ENCODE results near the gene CFAP299.

CFAP299 gene

DNA sequence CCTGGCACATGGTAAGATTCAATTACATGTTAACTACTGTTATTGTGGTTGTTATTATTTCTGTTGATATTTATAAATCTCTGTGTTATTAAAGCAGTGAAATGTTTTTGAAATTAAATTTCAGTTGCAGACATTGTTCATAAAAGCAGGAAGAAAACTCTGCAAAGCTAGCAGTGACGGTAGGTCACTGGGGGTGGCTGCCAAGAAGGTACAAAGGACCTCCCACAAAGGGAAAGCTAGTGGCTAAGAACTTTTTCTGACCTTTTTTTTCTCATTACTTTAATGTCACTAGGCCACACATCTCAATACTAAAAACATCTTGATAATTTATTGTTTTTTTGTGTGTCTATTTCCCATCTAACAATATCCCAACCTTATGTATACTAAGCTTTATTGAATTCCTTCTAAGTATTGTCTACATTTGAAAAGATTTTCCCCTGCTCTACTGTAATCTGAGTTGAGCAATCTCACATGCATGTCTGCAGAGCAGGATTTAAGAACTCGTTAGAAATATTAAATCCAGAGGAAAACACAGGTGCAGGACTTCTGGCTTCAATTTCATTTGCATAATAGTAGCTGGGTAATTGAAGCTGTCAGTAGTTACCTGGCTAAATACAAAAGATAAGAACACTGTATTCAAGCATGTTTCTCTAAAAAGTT is 197.3 kb downstream of the CFAP299 start:
- no peak for DNase-seq

GRCh38 chr4:80535551-80535950 is 200.0 kb downstream of the CFAP299 start:
- DNase-seq = no peak

- no peak for DNase-seq
Observed at GRCh38 chr4:80538276-80538926, 202.9 kb downstream of the CFAP299 start.

DNA sequence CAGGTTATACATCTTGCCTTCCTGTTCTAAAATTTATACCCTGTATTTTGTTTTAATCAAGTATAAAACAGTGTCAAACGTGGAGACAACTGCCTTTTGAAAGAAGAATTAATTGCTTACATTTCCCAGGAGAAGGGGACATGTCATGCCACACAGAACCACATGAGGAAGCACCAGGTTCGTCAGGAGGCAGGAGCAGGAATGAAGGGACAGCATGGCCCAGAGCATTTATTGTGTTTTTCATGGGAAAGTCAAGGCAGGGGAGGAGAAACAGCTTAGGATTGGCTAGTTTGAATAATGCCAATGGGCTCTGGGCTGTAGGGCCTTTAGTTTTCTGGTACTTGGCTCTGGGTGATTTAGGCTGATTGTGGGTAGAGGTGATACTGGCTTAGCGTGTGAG is 203.7 kb downstream of the CFAP299 start:
- DNase-seq = no peak

DNA sequence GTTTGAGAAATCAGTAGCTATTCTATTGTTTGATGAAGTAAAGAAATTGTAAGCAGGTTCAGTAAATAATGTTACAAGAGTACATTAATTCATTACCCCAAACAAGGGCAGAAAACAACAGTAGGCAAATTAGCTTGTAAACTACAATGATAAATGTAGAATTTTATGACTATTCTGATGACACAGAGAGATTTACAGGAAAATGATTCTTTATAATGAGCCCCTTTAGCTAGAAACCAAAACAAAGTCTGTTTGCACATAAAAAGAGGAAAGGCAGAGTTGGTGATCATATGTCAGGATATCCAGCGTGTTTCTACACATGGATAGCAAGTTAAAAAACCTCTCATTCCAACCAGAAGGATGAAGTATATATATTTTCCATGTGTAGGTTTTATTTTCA is 204.8 kb downstream of the CFAP299 start:
- peak; percentile 14 for DNase-seq

DNA sequence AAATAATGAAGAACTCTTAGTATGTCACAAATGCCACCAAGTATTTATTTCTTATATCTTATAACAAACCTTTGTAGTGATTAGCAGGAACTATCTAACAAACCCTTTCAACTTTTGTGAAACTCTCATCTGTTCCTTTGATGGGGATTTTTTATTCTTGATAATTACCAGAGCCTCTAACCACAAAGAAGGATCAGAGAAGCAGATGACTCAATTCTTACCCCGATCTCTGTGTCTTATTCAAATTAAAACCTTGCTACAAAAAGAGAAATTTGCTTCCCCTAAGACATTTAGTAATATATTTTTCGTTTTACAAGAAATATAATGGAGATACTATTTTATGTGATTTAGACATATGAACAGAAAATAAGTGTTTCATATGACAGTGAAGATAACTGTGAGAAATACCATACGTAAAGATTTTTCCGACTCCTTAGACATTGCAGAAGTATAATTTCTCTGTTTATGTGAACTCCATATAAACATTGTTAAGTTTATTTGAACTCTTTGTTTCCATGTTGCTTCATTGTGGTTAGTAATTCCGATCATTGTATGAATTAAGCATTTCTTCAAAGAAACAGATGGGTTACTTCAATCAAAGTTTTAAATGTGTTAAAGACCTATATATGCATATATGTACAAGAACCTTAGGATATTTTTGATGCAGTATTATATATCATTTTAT is 205.4 kb downstream of the CFAP299 start:
- DNase-seq = no peak

DNA sequence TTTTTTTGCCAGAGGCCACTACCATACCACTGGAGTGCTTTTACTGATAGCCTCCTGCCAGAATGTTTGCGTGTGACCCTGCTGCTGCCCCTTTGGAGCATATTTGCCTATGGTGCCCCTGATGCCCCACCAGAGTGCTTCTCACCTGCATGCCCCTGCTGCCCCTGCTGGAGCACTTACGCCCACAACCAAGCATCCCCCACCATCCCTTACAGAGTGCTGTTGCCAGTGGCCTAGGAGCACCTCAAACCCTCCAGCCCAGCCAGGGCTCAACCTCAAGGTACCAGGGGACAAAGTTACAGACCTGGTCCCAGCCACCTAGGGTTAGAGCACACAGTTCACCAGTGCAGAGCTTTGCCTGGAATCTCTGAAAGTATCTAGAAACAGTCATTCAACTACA is 207.2 kb downstream of the CFAP299 start:
- DNase-seq = no peak

DNA sequence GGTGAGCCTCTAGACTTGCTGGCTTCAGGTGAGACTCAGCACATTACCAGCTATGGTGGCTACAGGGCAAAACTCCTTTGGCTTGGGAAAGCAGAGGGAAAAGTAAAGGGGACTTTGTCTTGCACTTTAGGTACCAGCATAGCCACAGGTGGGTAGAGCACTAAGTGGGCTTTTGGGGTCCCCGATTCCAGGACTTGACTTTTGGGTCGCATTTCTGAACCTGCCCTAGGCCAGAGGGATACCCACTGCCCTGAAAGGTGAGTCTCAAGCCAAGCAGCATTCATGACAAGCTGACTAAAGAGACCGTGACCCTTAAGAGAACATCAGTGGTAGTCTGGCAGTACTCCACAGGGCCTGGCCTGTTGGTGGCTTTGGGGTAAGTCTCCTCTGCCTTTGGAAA is 224.8 kb downstream of the CFAP299 start:
- DNase-seq = no peak

- DNase-seq = no peak
Observed at GRCh38 chr4:80566203-80566872, 230.8 kb downstream of the CFAP299 start.

- no peak for DNase-seq
Observed at GRCh38 chr4:80568891-80569290, 233.4 kb downstream of the CFAP299 start.

GRCh38 chr4:80576796-80577195 is 241.3 kb downstream of the CFAP299 start:
- DNase-seq = no peak

GRCh38 chr4:80578001-80578400 is 242.5 kb downstream of the CFAP299 start:
- DNase-seq = no peak

- no peak for DNase-seq
Observed at GRCh38 chr4:80585542-80585941, 250.0 kb downstream of the CFAP299 start.

GRCh38 chr4:80586716-80587115 is 251.2 kb downstream of the CFAP299 start:
- DNase-seq = no peak

- DNase-seq = no peak
Observed at GRCh38 chr4:80587871-80588385, 252.4 kb downstream of the CFAP299 start.

GRCh38 chr4:80592950-80593349 is 257.4 kb downstream of the CFAP299 start:
- no peak for DNase-seq

DNA sequence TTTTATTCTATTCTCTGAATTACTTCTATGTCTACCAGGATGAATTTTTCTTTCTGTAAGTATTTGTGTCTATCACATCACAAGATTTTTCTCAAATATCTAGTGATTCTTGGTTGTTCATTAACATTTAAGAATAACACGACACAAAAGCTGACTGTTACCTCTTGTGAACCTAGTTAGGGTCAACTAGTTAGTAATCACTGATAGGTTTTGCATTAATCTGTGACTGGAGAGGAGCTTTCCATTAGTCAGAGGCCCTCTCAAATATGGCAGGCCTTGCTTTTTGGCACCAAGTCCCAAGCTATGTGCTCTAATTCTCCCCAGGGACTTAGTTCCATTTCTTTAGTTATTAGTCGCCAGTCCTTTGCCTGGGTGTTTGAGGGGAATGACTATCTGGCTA is 259.2 kb downstream of the CFAP299 start:
- no peak for DNase-seq

- no peak for DNase-seq
Observed at GRCh38 chr4:80608281-80608980, 272.9 kb downstream of the CFAP299 start.

DNA sequence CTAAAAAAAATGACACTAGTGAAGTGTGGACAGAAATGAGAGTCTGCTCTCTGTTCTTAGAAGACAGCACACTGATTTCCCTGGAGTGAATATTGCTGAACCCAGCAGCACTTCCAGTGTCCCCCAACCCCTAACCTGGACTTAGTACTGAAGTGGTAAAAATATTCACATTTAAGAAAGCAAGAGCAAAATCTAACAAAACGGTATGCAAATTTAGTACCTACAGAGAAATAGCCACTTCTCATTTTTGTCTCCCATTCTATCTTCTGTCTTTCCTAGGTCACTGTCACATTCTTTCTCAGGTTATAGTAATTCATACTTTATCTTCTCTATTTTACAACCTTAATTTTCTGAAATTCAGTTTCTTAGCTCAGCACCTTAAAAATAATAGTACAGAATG is 274.7 kb downstream of the CFAP299 start:
- DNase-seq = no peak

DNA sequence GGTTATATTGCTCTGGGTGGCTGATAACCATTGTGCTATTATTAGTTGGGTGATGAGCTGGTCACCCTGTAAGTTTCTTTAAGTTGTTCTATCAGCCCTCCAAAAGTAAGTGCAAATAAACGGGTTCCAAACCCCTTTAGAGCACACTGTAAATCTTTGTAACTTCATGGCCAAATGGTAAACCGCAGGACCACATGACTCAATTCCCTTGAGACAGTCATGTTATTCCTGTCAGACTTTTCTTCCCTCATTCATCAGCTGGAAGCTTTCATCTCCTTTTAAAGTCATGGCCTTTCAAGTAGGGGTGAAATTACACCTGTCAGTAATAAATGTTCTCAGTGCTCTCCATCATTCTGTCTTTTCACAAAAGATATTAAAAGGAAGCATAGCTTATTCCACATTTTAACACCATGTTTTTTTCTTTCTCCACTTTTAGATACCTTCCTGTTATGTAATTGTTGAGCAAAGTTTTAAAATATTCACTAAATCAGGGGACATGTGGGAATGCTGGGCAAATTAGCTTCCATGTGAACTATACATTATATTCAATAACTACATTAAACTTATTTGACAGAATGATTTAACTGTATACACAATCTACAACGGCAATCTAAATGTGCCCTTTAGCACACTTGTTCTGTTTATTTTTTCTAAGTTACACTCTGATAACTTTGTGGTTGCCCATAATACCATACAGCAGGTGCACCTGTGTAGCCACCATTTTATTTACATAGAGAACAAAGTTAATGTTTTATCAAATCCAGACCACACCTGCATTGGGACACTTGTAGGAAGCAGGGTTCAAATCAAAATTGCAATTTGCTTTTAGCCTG is 275.5 kb downstream of the CFAP299 start:
- no peak for DNase-seq

DNA sequence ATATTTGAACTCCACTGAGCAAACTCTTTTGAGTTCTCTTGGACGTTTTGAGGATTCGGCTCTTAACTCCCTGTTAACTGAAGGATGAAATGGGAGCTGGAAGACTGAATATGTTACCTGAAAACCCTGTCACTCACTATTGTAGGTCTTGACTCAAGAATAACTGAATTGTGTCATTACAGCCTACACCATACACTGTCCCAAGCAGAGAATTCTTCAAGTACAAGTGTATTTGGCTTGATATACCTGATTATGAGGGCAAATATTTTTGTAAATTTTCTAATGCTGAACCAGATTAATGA is 276.1 kb downstream of the CFAP299 start:
- no peak for DNase-seq

DNA sequence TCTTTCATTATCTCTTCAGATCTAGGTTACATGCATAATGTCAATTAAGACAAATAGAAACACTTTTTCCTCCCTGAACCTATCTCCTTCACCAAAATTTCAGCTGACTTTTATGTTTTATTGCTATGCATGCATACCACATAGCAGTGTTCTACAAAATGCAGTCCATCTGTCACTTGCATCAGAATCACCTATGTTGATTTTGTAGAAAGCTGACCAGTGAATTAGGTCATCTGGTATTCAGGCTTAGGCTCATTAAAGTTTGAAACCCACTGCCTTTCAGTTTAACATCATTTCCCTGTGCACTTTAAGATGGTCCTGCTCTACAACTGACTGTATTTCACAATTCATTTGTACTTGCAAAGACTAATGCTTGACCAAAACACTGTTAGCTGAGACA is 277.9 kb downstream of the CFAP299 start:
- DNase-seq = no peak
